ENCODE results near the gene CALML3.

DNA sequence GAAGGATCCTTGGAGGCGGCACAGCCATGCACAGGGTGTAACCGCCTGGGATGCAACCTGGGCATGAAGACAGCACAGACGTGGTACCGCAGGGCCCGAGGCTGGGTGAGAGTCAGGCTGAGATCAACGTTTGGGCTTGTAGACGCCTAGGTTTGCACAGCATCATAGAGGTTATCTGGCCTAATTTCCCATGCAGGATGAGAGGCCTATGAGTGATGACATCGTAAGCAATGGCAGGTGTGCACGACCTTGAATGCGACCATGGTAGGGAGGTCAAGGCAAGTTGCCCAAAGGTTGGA, 7.5 kb downstream of the CALML3 start:
- TF ChIP-seq CTCF (conservative IDR thresholded peaks at IDR 0.05; ENCODE audit: low read length) (no peak), EZH2phosphoT487 (IDR thresholded peaks at IDR 0.05; ENCODE audit: borderline replicate concordance, low read depth, low read length) (no peak)
